Karpas-422 (cell line): ENCODE data around the gene PUM1. TPM values are rescaled to one million over a fixed set of nuclear protein-coding genes. Genes with fewer than 3 reads are reported as not detected.
"Not testable (repeated sequence)": the region's sequence is repeated elsewhere in the genome, so short reads cannot be mapped to it uniquely, and the experiment has no call there.

ENCODE experiments used
- DNase-seq: peaks from one replicate; pipeline ENCODE4 v3.0.0-alpha.2; 2015
- H2AFZ ChIP-seq: fragments of 200-600 bp; sonication (generic); 2 replicates; pipeline ENCODE4 v1.6.1; 2014; ENCODE audit warnings: antibody characterized with exemption, low read length, mixed read lengths
- H3K27ac ChIP-seq: fragments of 200-600 bp; sonication (generic); 2 replicates; pipeline ENCODE4 v1.5.1; 2014; ENCODE audit warnings: mild to moderate bottlenecking, low read length, moderate library complexity
- H3K27me3 ChIP-seq: fragments of 200-600 bp; sonication (generic); 2 replicates; pipeline ENCODE4 v1.6.1; 2014; ENCODE audit warnings: low read length, mixed read lengths
- H3K36me3 ChIP-seq: fragments of 200-600 bp; sonication (generic); 2 replicates; pipeline ENCODE4 v1.6.1; 2014; ENCODE audit warnings: low read length, mixed read lengths; ENCODE audit not compliant: insufficient read depth
- H3K4me1 ChIP-seq: fragments of 200-600 bp; sonication (generic); 2 replicates; pipeline ENCODE4 v1.6.1; 2014; ENCODE audit warnings: mild to moderate bottlenecking, low read length, mixed read lengths
- H3K4me2 ChIP-seq: fragments of 200-600 bp; sonication (generic); 2 replicates; pipeline ENCODE4 v1.6.1; 2014; ENCODE audit warnings: low read length, low read depth, mild to moderate bottlenecking; ENCODE audit not compliant: poor library complexity, severe bottlenecking
- H3K4me3 ChIP-seq: fragments of 200-600 bp; sonication (generic); 2 replicates; pipeline ENCODE4 v1.5.1; 2014; ENCODE audit warnings: mild to moderate bottlenecking, antibody characterized with exemption, low read length, mixed read lengths
- H3K79me2 ChIP-seq: fragments of 200-600 bp; sonication (generic); 2 replicates; pipeline ENCODE4 v1.6.1; 2014; ENCODE audit warnings: mild to moderate bottlenecking, low read length, mixed read lengths
- H3K9ac ChIP-seq: fragments of 200-600 bp; sonication (generic); 2 replicates; pipeline ENCODE4 v1.6.0; 2014; ENCODE audit warnings: low read length
- H3K9me2 ChIP-seq: fragments of 200-600 bp; sonication (generic), shearing (Covaris generic); replicated peaks from 2 replicates; pipeline ENCODE4 v1.6.0; 2014; ENCODE audit warnings: mild to moderate bottlenecking, low read length, moderate library complexity; ENCODE audit not compliant: insufficient read depth
- H3K9me3 ChIP-seq: fragments of 300-700, 200-600 bp; sonication (generic); 2 replicates; pipeline ENCODE4 v1.6.1; 2014; ENCODE audit warnings: low read length, mixed read lengths
- H4K20me1 ChIP-seq: fragments of 200-600 bp; sonication (generic); 2 replicates; pipeline ENCODE4 v1.6.1; 2014; ENCODE audit warnings: mild to moderate bottlenecking, antibody characterized with exemption, low read length, low read depth; ENCODE audit not compliant: insufficient read depth
- total RNA-seq: library from RNA; depleted of rRNA; stranded (reverse); fragments of >200 nt; shearing (Covaris generic); gene quantifications from 2 replicates; pipeline ENCODE4 v1.2.3, GENCODE V29; 2014; ENCODE audit warnings: low replicate concordance

Gene PUM1
- total RNA-seq, 1 experiment from 2014 or later = 96.2 TPM

GRCh38 chr1:31055953-31056352, 9.6 kb downstream of the PUM1 start:
- no peak overlapping the region for H3K4me2 ChIP-seq
- no peak overlapping the region for H3K27ac ChIP-seq
- H3K4me1 ChIP-seq = no peaks in the 10 kb centered on the region
- H3K36me3 ChIP-seq = peaks cover 47% of the 10 kb centered on the region
- no peak for DNase-seq
- no peaks in the 10 kb centered on the region for H3K9me3 ChIP-seq
- no peaks in the 10 kb centered on the region for H3K9me2 ChIP-seq
- H3K4me3 ChIP-seq = no peak overlapping the region
- no peak overlapping the region for H3K9ac ChIP-seq
- no peak overlapping the region for H2AFZ ChIP-seq
- H3K27me3 ChIP-seq = no peaks in the 10 kb centered on the region
- peaks cover 99% of the 10 kb centered on the region for H3K79me2 ChIP-seq
- peaks cover 68% of the 10 kb centered on the region for H4K20me1 ChIP-seq

- Histone ChIP-seq H3K27me3 (no peaks in the 10 kb centered on the region), H3K9me2 (no peaks in the 10 kb centered on the region), H3K4me3 (no peak overlapping the region), H3K9me3 (no peaks in the 10 kb centered on the region), H3K9ac (no peak overlapping the region), H2AFZ (no peak overlapping the region), H3K4me1 (peaks cover 4% of the 10 kb centered on the region), H3K4me2 (no peak overlapping the region), H3K36me3 (peaks cover 47% of the 10 kb centered on the region), H4K20me1 (peaks cover 70% of the 10 kb centered on the region), H3K79me2 (peaks cover 99% of the 10 kb centered on the region), H3K27ac (no peak overlapping the region)
- DNase-seq = no peak
These were observed 10.0 kb downstream of the PUM1 start for GRCh38 chr1:31055501-31055900.

- H3K79me2 ChIP-seq = peaks cover 99% of the 10 kb centered on the region
- H3K36me3 ChIP-seq = peaks cover 47% of the 10 kb centered on the region
These were observed 10.5 kb downstream of the PUM1 start for GRCh38 chr1:31054958-31055481.

GRCh38 chr1:31054349-31054748, 11.2 kb downstream of the PUM1 start:
- DNase-seq = no peak
- Histone ChIP-seq H3K9me3 (no peaks in the 10 kb centered on the region), H3K4me3 (no peak overlapping the region), H4K20me1 (peaks cover 67% of the 10 kb centered on the region), H3K9me2 (no peaks in the 10 kb centered on the region), H3K27me3 (no peaks in the 10 kb centered on the region), H3K4me2 (no peak overlapping the region), H3K27ac (no peak overlapping the region), H3K36me3 (peaks cover 44% of the 10 kb centered on the region), H3K79me2 (peaks cover 99% of the 10 kb centered on the region), H3K9ac (no peak overlapping the region), H2AFZ (no peak overlapping the region), H3K4me1 (peaks cover 14% of the 10 kb centered on the region)

More at GRCh38 chr1:31054958-31055481, 10.5 kb downstream of the PUM1 start:
- Histone ChIP-seq H3K9me3 (no peaks in the 10 kb centered on the region), H3K4me2 (no peak overlapping the region), H3K4me1 (peaks cover 8% of the 10 kb centered on the region), H2AFZ (no peak overlapping the region), H3K4me3 (no peak overlapping the region), H3K27me3 (no peaks in the 10 kb centered on the region), H3K27ac (no peak overlapping the region), H3K9ac (no peak overlapping the region), H3K9me2 (no peaks in the 10 kb centered on the region), H4K20me1 (peaks cover 70% of the 10 kb centered on the region)
- no peak for DNase-seq

- not testable (repeated sequence) for H3K4me3 ChIP-seq, H3K27ac ChIP-seq, DNase-seq, H2AFZ ChIP-seq, H3K27me3 ChIP-seq, H3K9me2 ChIP-seq, H3K4me2 ChIP-seq, H3K9me3 ChIP-seq, H3K9ac ChIP-seq
- Histone ChIP-seq H3K36me3 (peaks cover 31% of the 10 kb centered on the region), H3K79me2 (peaks cover 95% of the 10 kb centered on the region), H4K20me1 (peaks cover 62% of the 10 kb centered on the region), H3K4me1 (peaks cover 14% of the 10 kb centered on the region)
These were observed 12.9 kb downstream of the PUM1 start for GRCh38 chr1:31052613-31053012.

- Histone ChIP-seq H3K36me3 (peaks cover 35% of the 10 kb centered on the region), H4K20me1 (peaks cover 65% of the 10 kb centered on the region)
These were observed 13.9 kb downstream of the PUM1 start for GRCh38 chr1:31051611-31052010.

GRCh38 chr1:31047507-31047906, 18.0 kb downstream of the PUM1 start:
- H3K9me3 ChIP-seq, H3K27me3 ChIP-seq, H2AFZ ChIP-seq, DNase-seq, H3K9me2 ChIP-seq, H3K27ac ChIP-seq, H3K4me3 ChIP-seq, H3K4me2 ChIP-seq, H3K9ac ChIP-seq: not testable (repeated sequence)
- Histone ChIP-seq H3K36me3 (peaks cover 38% of the 10 kb centered on the region), H3K4me1 (peaks cover 14% of the 10 kb centered on the region), H3K79me2 (peaks cover 96% of the 10 kb centered on the region), H4K20me1 (peaks cover 65% of the 10 kb centered on the region)

More at GRCh38 chr1:31051611-31052010, 13.9 kb downstream of the PUM1 start:
- H3K4me1 ChIP-seq = peaks cover 14% of the 10 kb centered on the region
- H3K27me3 ChIP-seq = no peaks in the 10 kb centered on the region
- no peak for DNase-seq
- no peak overlapping the region for H3K4me2 ChIP-seq
- no peak overlapping the region for H3K27ac ChIP-seq
- H3K79me2 ChIP-seq = peaks cover 95% of the 10 kb centered on the region
- no peak overlapping the region for H3K4me3 ChIP-seq
- no peak overlapping the region for H3K9ac ChIP-seq
- no peaks in the 10 kb centered on the region for H3K9me3 ChIP-seq
- no peaks in the 10 kb centered on the region for H3K9me2 ChIP-seq
- no peak overlapping the region for H2AFZ ChIP-seq

GRCh38 chr1:31043631-31044030, 21.9 kb downstream of the PUM1 start:
- Histone ChIP-seq H3K9me3 (no peaks in the 10 kb centered on the region), H3K4me3 (no peak overlapping the region), H3K79me2 (peaks cover 95% of the 10 kb centered on the region), H3K4me2 (no peak overlapping the region), H3K4me1 (no peaks in the 10 kb centered on the region), H3K9me2 (no peaks in the 10 kb centered on the region), H4K20me1 (peaks cover 67% of the 10 kb centered on the region), H3K9ac (no peak overlapping the region), H3K36me3 (peaks cover 49% of the 10 kb centered on the region), H3K27me3 (no peaks in the 10 kb centered on the region), H2AFZ (no peak overlapping the region), H3K27ac (no peak overlapping the region)
- no peak for DNase-seq
